GM12865 (cell line): ENCODE data around the gene FAM222B.

Experiments used
- DNase-seq: peaks from one replicate; pipeline ENCODE4 v3.0.0; 2010; ENCODE audit warnings: low read depth
- H3K4me3 ChIP-seq: 2 replicates; pipeline ENCODE4 v1.5.1; 2011; ENCODE audit warnings: mild to moderate bottlenecking, low read depth, low read length, control low read depth
- CTCF ChIP-seq: IDR thresholded peaks from 2 replicates; pipeline ENCODE4 v1.5.1; 2011; ENCODE audit warnings: low read length, control low read depth, low read depth, inconsistent platforms; ENCODE audit not compliant: insufficient read depth; ENCODE audit errors: missing control alignments

FAM222B gene

GRCh38 chr17:28842282-28843012, at the start of gene FAM222B:
Gene FAM222B, minus strand, starts transcription at chr17:28842790. Its CDS starts 76,123 bp downstream, at chr17:28766667.
- peak; percentile 91 for DNase-seq
- peak; percentile 10 for TF ChIP-seq CTCF

GRCh38 chr17:28892024-28892423, 49.4 kb upstream of the FAM222B start:
- no peak for TF ChIP-seq CTCF
- DNase-seq, result peak; percentile 89
- no peak overlapping the region for H3K4me3 ChIP-seq

More at GRCh38 chr17:28842282-28843012, at the start of gene FAM222B:
- peak within 1 kb of the TSS; percentile 96 for H3K4me3 ChIP-seq

- no peak for DNase-seq
- H3K4me3 ChIP-seq, result no peak overlapping the region
- no peak for TF ChIP-seq CTCF
These were observed 48.6 kb upstream of the FAM222B start for GRCh38 chr17:28891201-28891600.

GRCh38 chr17:28889996-28890395, 47.4 kb upstream of the FAM222B start:
- no peak for DNase-seq
- no peak for TF ChIP-seq CTCF
- no peak overlapping the region for H3K4me3 ChIP-seq

GRCh38 chr17:28888832-28889231, 46.2 kb upstream of the FAM222B start:
- TF ChIP-seq CTCF, result no peak
- DNase-seq, result no peak
- H3K4me3 ChIP-seq, result no peak overlapping the region

- no peak overlapping the region for H3K4me3 ChIP-seq
- TF ChIP-seq CTCF, result no peak
- DNase-seq, result peak; percentile 44
These were observed 45.4 kb upstream of the FAM222B start for GRCh38 chr17:28887871-28888471.

- H3K4me3 ChIP-seq, result no peak overlapping the region
- no peak for TF ChIP-seq CTCF
- DNase-seq, result no peak
These were observed 43.4 kb upstream of the FAM222B start for GRCh38 chr17:28885951-28886350.
